HPDE6-E6E7 (cell line): ENCODE data around the gene LMNTD2.

ENCODE experiments used
- DNase-seq: peaks from one replicate; pipeline ENCODE4 v3.0.0; 2011; ENCODE audit warnings: missing footprints; ENCODE audit errors: extremely low spot score

LMNTD2 gene

DNA sequence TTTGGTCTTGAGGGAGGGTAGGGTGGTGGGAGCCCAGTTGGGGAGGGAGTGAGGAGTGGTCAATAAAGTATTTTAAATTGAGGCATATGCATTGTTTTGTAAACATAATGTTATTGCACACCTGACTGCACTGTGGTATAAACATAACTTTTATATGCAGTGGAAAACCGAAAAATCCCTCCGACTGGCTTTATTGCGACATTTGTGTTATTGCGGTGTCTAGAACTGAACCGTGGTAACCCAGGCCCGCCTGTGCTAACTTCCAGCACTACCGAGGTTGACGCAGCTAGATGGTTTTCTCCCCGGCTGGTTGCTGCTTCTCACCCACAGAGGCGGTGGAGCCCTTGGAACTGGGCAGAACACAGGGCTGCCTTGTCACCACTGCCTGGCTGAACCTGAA is 45.9 kb downstream of the LMNTD2 start:
- DNase-seq = no peak

GRCh38 chr11:512761-513595 is 47.6 kb downstream of the LMNTD2 start:
- DNase-seq = no peak

- no peak for DNase-seq
Measured at GRCh38 chr11:508956-509355, 51.6 kb downstream of the LMNTD2 start.

DNA sequence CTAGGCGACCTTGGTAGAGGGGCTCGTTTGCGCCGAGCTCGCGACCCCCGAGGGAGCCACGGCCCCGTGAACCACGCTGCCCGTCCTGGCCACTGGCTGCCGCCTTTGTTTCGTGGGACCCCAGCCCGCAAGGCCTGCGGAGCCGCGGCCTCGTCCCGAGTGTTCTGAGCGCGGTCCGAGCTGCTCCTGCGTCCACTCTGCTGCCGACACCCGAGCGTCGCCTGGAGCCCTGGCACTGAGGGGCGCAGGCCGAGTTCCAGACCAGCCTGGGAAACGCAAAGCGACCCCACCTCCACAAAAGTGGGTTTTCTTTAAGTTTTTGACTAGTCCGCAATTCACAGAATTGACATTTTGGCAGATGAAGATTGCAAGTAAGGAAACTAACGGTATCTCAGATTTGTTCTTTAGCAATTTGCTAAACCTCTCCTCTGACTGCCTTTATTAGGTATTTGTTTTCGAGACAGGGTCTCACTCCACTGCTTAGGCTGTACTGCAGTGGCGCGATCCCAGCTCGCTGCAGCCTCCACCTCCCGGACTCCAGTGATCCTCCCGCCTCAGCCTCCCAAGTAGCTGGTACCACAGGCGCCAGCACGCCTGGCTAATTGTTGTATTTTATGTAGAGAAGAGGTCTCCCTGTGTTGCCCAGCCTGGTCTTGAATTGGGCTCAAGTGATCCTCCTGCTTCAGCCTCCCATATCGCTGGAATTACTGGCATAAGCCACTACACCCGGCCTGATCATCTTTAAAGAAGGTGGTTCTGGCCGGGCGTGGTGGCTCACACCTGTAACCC is 52.6 kb downstream of the LMNTD2 start:
- no peak for DNase-seq

DNA sequence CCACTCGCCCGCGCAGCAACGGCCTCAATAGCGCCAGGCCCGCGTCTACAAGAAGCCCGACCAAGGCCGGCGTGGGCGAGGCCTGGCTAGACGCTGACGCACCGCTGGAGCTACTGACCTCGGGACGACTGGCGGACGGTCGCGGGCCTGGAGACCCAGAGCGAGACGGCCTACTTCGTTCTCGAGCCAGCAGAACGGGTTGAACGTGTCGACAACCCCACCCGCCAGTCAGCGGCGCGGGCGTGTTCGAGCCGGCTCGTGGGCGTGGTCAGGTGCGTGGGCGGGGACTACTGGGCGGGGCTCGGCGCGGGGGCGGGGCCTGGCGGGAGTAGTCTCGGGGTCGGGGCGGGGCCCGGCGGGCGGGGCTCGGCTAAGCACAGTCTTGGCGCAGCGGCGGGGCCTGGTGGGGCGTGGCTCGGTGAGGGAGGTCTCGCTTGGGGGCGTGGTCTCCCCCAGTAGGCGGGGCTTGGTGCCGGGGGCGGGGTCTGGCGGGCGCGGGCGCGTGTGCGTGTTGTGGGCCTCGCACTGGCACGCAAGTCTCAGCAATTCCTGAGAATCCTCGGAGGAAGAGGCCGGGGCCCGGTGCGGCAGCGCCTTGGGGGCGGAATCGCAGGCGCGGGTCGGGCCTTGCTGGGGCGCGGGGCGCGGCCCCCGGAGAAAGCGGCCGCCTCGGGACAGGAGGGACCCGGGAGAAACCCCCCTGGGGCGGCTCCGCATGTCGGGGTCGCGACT is 53.4 kb downstream of the LMNTD2 start, which contains the start of gene RNH1:
Gene RNH1, minus strand, starts transcription at position 248 of the 732 bp plus-strand sequence. CDS start 5,080 bp downstream, outside the sequence.
- peak; percentile 86 for DNase-seq

- peak; percentile 90 for DNase-seq
Measured at GRCh38 chr11:506238-506994, 54.1 kb downstream of the LMNTD2 start.

GRCh38 chr11:504994-505344 is 55.6 kb downstream of the LMNTD2 start:
- no peak for DNase-seq
